Keratinocyte (primary cell): ENCODE results near the gene CENPT. TPM values are rescaled to one million over a fixed set of nuclear protein-coding genes. Genes with fewer than 3 reads are reported as not detected.

Experiments used
- DNase-seq: peaks from one replicate; pipeline ENCODE4 v3.0.0-alpha.2; 2011; ENCODE audit warnings: low read depth, missing footprints, low spot score
- FAIRE-seq: peaks from 2 replicates; lab custom pipeline; 2011; peaks lifted over from hg19 to GRCh38; lab: Jason Lieb, UNC
- H2AFZ ChIP-seq: 2 replicates; pipeline ENCODE4 v1.6.0; 2012; ENCODE audit warnings: low read length, control low read depth, inconsistent platforms; ENCODE audit not compliant: control insufficient read depth
- H3K27ac ChIP-seq: 2 replicates; pipeline ENCODE4 v1.5.1; 2011; ENCODE audit warnings: low read length; ENCODE audit not compliant: control insufficient read depth, insufficient read depth
- H3K27me3 ChIP-seq: 3 replicates; pipeline ENCODE4 v1.6.0; 2011; ENCODE audit warnings: low read length; ENCODE audit not compliant: control insufficient read depth, insufficient read depth; ENCODE audit errors: extremely low read depth
- H3K36me3 ChIP-seq, 2 experiments: 2 replicates in 1 of 2; 3 replicates in 1 of 2; pipeline ENCODE4 v1.5.1; 2011; ENCODE audit warnings: low read length in 2 of 2, mild to moderate bottlenecking in 1 of 2; ENCODE audit not compliant: control insufficient read depth in 2 of 2, insufficient read depth in 2 of 2; ENCODE audit errors: extremely low read depth in 1 of 2
- H3K4me1 ChIP-seq: 3 replicates; pipeline ENCODE4 v1.5.1; 2011; ENCODE audit warnings: low read length; ENCODE audit not compliant: control insufficient read depth, insufficient read depth; ENCODE audit errors: extremely low read depth
- H3K4me2 ChIP-seq: 3 replicates; pipeline ENCODE4 v1.6.0; 2011; ENCODE audit warnings: low read depth, low read length; ENCODE audit not compliant: control insufficient read depth, insufficient read depth; ENCODE audit errors: extremely low read depth
- H3K4me3 ChIP-seq, 3 experiments: fragments of 200-600 bp in 1 of 3; sonication (generic) in 1 of 3; 2 replicates in 2 of 3; 3 replicates in 1 of 3; pipeline ENCODE4 v1.5.1; 2011 to 2016; ENCODE audit warnings: low read length in 3 of 3, mild to moderate bottlenecking in 3 of 3, control low read depth in 2 of 3, inconsistent platforms in 1 of 3, low read depth in 1 of 3, mixed read lengths in 1 of 3, mixed run types in 1 of 3, moderate library complexity in 1 of 3; ENCODE audit not compliant: control insufficient read depth in 2 of 3, insufficient read depth in 2 of 3; ENCODE audit errors: extremely low read depth in 1 of 3
- H3K79me2 ChIP-seq: 2 replicates; pipeline ENCODE4 v1.6.0; 2012; ENCODE audit warnings: low read length; ENCODE audit not compliant: control insufficient read depth, insufficient read depth
- H3K9ac ChIP-seq: 3 replicates; pipeline ENCODE4 v1.6.0; 2011; ENCODE audit warnings: low read length; ENCODE audit not compliant: control insufficient read depth, insufficient read depth; ENCODE audit errors: extremely low read depth
- H3K9me1 ChIP-seq: 3 replicates; pipeline ENCODE4 v1.6.0; 2011; ENCODE audit warnings: low read length; ENCODE audit not compliant: control insufficient read depth, insufficient read depth; ENCODE audit errors: extremely low read depth
- H3K9me3 ChIP-seq: 2 replicates; pipeline ENCODE4 v1.5.1; 2012; ENCODE audit warnings: low read depth, low read length; ENCODE audit not compliant: control insufficient read depth
- H4K20me1 ChIP-seq: 3 replicates; pipeline ENCODE4 v1.6.0; 2011; ENCODE audit warnings: low read length; ENCODE audit not compliant: control insufficient read depth, insufficient read depth; ENCODE audit errors: extremely low read depth
- CTCF ChIP-seq, 3 experiments: IDR thresholded peaks in 1 of 3; conservative IDR thresholded peaks in 1 of 3; optimal IDR thresholded peaks in 1 of 3; 2 replicates in 2 of 3; 3 replicates in 1 of 3; pipeline versions ENCODE3 to v1.5.1; 2011; ENCODE audit warnings: low read length in 3 of 3, mild to moderate bottlenecking in 3 of 3, moderate library complexity in 2 of 3, control low read depth in 1 of 3, inconsistent platforms in 1 of 3; ENCODE audit not compliant: insufficient read depth in 2 of 3; ENCODE audit errors: extremely low read depth in 1 of 3
- EZH2 ChIP-seq: IDR thresholded peaks from one replicate; pipeline ENCODE4 v1.6.1; 2012; ENCODE audit warnings: inconsistent platforms, mild to moderate bottlenecking, low read length, moderate library complexity
- dilution Hi-C: fragments of 300-500 bp; cut with MboI; formaldehyde crosslinking; loops from one replicate; pipeline ENCODE4 v1.7.0; 2020; ENCODE audit warnings: low sequenced_read_pairs; ENCODE audit not compliant: extremely low pct_ligation_motif_present
- polyA plus RNA-seq, 5 experiments: library from polyadenylated mRNA; depleted of rRNA in 3 of 5; stranded (reverse) in 3 of 5; stranded (forward) in 1 of 5; unstranded in 1 of 5; fragments of >200 nt; gene quantifications; 1 replicate in 1 of 5; 2 replicates in 3 of 5; 3 replicates in 1 of 5; pipeline versions ENCODE4 v1.2.1 to v1.2.3, GENCODE V29; 2011 to 2012; ENCODE audit warnings: missing spikeins in 2 of 5, low read depth in 1 of 5, low replicate concordance in 1 of 5

CENPT gene
- polyA plus RNA-seq, 1 donor (not counting 4 experiments of a cell fraction or from before 2014, with no cell fraction given), result 30.1 TPM

GRCh38 chr16:67871256-67871655 is 23.8 kb upstream of the CENPT start:
- H3K4me3 ChIP-seq, result no peak overlapping the region
- peaks cover 4% of the 10 kb centered on the region for H4K20me1 ChIP-seq
- H3K9me1 ChIP-seq, result no peaks in the 10 kb centered on the region
- H3K79me2 ChIP-seq, result peaks cover 28% of the 10 kb centered on the region
- H3K4me2 ChIP-seq, result no peak overlapping the region
- H3K27me3 ChIP-seq, result no peaks in the 10 kb centered on the region
- no peaks in the 10 kb centered on the region for H3K9me3 ChIP-seq
- H2AFZ ChIP-seq, result no peak overlapping the region
- no peak for FAIRE-seq
- dilution Hi-C loops, result no loop called here
- no peak for TF ChIP-seq EZH2
- no peak for TF ChIP-seq CTCF (optimal IDR thresholded peaks at IDR 0.05 in 1 of 3, IDR thresholded peaks at IDR 0.05 in 1 of 3, conservative IDR thresholded peaks at IDR 0.05 in 1 of 3; ENCODE audit: extremely low read depth in 1 of 3, insufficient read depth in 2 of 3, low read length in 3 of 3)
- H3K9ac ChIP-seq, result no peak overlapping the region
- H3K4me1 ChIP-seq, result peaks cover 29% of the 10 kb centered on the region
- H3K27ac ChIP-seq, result no peak overlapping the region
- DNase-seq, result no peak
- peaks cover 29 to 43% of the 10 kb centered on the region in 2 experiments for H3K36me3 ChIP-seq

- Histone ChIP-seq H3K27ac (no peak overlapping the region), H3K36me3 (peaks cover 34 to 50% of the 10 kb centered on the region in 2 experiments), H3K4me1 (peaks cover 29% of the 10 kb centered on the region), H3K9me3 (no peaks in the 10 kb centered on the region), H3K4me2 (no peak overlapping the region), H3K4me3 (no peak overlapping the region), H4K20me1 (peaks cover 4% of the 10 kb centered on the region), H3K9me1 (no peaks in the 10 kb centered on the region), H3K9ac (no peak overlapping the region), H2AFZ (no peak overlapping the region), H3K79me2 (peaks cover 23% of the 10 kb centered on the region), H3K27me3 (no peaks in the 10 kb centered on the region)
- DNase-seq, result no peak
- dilution Hi-C loops, result no loop called here
- FAIRE-seq, result no peak
- no peak for TF ChIP-seq EZH2
These were observed 22.2 kb upstream of the CENPT start for GRCh38 chr16:67869653-67870052.

- Histone ChIP-seq H3K4me2 (no peak overlapping the region), H3K9me1 (no peaks in the 10 kb centered on the region), H3K27me3 (no peaks in the 10 kb centered on the region), H3K79me2 (peaks cover 20% of the 10 kb centered on the region), H3K4me1 (peaks cover 16% of the 10 kb centered on the region), H3K36me3 (peaks cover 36 to 52% of the 10 kb centered on the region in 2 experiments), H3K27ac (no peak overlapping the region), H3K4me3 (no peak overlapping the region), H3K9ac (no peak overlapping the region), H2AFZ (no peak overlapping the region), H3K9me3 (no peaks in the 10 kb centered on the region), H4K20me1 (peaks cover 11% of the 10 kb centered on the region)
- DNase-seq (no peak), FAIRE-seq (no peak)
- TF ChIP-seq EZH2 (no peak), CTCF (optimal IDR thresholded peaks at IDR 0.05 in 1 of 3, IDR thresholded peaks at IDR 0.05 in 1 of 3, conservative IDR thresholded peaks at IDR 0.05 in 1 of 3; ENCODE audit: extremely low read depth in 1 of 3, insufficient read depth in 2 of 3, low read length in 3 of 3) (no peak)
- dilution Hi-C loops, result no loop called here
These were observed 20.8 kb upstream of the CENPT start for GRCh38 chr16:67868290-67868689.
